ENCODE measurements around the gene LILRB2.
"Not testable (repeated sequence)": the region's sequence is repeated elsewhere in the genome, so short reads cannot be mapped to it uniquely, and the experiment has no call there.

The LILRB2 gene

DNA sequence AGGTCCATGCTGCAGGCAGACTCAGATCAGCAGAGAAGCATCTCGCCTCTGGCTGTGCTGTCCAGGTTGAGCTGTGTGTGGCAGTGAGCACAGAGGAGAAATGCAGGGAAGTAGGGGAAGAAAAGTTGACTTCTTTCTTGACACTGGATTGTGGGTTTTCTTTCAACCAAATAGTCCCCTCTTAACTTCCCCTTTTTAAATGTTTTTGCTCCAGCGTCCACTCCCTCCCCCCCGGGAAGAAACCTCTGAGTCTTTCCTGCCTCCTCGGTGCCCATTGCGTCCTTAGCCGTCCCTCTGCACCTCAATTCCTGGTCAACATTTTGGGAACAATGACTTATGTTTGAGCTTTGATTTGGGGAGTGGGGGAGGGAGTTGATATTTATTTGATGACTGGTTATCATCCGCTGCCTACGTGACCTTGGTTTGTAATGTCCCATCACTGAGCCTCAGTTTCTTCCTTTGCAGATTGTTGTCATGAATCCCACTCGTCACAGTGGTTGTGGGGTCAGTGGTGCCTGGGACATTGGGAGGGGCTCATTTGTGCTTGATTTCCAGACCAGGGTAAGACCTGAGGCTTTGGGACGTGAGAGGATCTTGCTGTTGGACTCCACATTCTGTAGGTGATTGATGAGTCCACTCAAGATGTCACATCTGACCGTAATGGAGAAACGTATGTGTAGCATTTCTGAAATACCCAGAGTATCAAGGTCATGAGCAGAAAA lies at the start of gene LILRB2:
Gene LILRB2, minus strand, starts transcription at position 104 of the 722 bp plus-strand sequence. CDS start 614 bp downstream, outside the sequence.
- DNase-seq (ENCODE audit: low read depth in 2 of 2): no peak

DNA sequence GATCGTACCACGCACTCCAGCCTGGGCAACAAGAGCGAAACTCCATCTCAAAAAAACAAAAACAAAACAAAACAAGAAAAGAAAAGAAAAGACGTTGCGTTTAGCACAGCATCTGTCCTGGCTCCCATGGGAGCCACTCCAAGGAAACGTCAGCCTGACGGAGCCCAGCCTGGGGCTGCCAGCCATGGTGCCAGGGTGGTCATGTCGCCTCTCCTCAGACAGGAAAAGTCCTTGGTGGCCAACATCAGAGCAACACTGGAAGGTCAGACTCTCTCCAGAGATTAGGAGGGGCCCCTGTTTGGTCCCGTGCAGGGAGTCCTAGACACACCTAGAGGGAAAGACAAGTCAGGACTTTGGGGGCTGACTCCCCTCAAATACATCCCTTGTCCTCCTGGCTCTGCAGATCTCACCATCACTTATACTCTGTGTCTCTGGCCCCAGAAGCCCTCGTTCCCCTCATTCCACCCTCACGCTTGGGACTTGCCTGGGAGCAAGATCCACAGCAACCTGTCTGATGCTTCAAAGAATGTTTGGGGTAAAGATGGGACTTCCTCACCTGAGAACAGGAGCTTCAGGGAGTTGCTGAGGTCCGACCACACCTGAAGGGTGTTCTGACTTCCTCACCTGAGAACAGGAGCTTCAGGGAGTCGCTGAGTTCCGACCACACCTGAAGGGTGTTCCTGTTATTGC lies 48.7 kb upstream of the LILRB2 start:
- no peak for DNase-seq (ENCODE audit: low read depth in 2 of 2)

DNA sequence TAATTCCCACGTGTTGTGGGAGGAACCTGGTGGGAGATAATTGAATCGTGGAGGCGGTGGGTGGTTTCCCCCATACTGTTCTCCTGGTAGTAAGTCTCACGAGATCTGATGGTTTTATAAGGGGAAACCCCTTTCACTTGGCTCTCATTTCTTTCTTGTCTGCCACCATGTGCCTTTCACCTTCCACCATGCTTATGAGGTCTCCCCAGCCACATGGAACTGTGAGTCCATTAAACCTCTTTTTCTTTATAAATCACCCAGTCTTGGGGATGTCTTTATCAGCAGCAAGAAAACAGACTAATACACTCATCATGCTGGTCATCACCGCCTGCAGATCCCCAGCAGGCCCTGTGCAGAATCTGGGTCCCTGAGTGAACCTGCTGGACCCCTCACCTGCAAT lies 47.9 kb upstream of the LILRB2 start:
- not testable (repeated sequence) for DNase-seq (ENCODE audit: low read depth in 2 of 2)

DNA sequence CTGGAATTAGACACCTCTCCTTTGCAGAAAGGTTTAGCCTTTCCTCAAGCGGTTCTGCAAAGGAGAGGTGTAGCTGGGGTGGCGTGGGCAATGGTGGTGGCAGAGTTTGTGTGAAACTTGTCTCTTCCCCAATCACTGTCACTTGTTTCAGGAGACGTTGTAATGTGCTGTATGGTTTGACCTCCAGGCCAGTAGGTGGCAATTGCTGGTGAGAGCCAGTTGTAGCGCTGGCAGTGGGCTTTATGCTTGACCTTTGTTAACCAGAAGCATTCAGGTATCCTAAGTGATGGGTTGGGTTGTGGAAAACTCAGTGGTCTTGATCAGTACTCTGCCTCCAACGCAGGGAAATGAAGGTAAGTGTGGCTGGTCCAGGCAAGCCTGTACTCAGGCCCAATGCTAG lies 44.7 kb upstream of the LILRB2 start:
- DNase-seq (ENCODE audit: low read depth in 2 of 2): no peak

DNA sequence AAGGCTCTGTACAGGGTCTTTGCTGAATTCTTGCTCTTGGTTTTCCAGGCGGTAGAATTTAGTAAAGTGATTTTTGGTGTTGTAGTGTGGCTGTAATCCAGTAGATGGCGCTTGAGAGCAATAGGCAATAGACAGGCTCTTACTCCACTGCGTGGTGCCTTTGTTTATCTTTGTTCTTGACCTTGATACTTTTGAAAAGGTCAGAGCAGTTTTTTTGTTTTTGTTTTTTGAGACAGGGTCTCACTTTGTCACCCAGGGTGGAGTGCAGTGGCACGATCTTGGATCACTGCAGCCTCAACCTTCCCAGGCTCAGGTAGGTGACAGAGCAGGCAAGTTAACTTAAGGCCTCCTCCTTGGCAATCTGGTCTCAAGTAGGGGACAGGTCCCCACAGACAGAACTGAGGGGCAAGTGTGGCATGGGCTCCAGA lies 44.3 kb upstream of the LILRB2 start:
- peak; percentile 14 to 20 for DNase-seq (ENCODE audit: low read depth in 2 of 2)

DNA sequence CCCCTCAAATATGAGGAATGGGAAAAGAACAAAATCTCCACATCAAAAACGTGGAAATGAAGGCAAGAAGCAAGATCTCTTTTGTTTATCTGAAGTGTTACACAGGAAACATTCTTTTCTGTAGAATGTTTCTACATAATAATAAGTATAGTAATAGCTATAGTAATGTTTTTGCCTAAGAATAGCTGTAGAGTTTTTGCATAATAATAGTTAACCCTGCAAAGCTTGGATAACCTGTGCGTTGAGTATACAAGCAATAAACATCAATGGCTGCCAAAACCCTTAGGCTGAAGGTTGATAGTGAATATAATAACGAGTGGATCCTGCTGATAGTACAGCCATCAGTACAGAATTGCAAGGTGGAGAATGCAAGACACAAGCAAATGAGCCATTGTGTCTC lies 43.2 kb upstream of the LILRB2 start:
- DNase-seq (ENCODE audit: low read depth in 2 of 2): no peak

DNA sequence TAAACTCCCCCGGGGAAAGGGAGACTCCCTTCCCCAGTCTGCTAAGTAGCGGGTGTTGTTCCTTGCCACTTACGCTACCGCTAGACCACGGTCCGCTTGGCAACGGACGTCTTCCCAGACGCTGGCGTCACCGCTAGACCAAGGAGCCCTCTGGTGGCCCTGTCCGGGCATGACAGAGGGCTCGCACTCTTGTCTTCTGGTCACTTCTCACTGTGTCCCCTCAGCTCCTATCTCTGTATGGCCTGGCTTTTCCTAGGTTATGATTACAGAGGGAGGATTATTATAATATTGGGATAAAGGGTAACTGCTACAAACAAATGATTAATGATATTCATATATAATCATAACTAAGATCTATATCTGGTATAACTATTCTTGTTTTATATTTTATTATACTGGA lies 42.0 kb upstream of the LILRB2 start:
- not testable (repeated sequence) for DNase-seq (ENCODE audit: low read depth in 2 of 2)

DNA sequence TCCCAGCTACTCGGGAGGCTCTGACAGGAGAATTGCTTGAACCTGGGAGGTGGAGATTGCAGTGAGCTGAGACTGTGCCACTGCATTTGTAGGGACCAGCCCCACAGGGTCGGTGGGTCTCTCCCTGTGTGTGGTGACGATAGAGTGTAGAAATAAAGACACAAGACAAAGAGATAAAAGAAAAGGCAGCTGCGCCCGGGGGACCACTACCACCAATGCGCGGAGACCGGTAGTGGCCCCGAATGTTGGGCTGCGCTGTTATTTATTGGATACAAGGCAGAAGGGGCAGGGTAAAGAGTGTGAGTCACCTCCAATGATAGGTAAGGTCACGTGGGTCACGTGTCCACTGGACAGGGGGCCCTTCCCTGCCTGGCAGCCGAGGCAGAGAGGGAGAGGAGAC lies 41.4 kb upstream of the LILRB2 start:
- not testable (repeated sequence) for DNase-seq (ENCODE audit: low read depth in 2 of 2)

DNA sequence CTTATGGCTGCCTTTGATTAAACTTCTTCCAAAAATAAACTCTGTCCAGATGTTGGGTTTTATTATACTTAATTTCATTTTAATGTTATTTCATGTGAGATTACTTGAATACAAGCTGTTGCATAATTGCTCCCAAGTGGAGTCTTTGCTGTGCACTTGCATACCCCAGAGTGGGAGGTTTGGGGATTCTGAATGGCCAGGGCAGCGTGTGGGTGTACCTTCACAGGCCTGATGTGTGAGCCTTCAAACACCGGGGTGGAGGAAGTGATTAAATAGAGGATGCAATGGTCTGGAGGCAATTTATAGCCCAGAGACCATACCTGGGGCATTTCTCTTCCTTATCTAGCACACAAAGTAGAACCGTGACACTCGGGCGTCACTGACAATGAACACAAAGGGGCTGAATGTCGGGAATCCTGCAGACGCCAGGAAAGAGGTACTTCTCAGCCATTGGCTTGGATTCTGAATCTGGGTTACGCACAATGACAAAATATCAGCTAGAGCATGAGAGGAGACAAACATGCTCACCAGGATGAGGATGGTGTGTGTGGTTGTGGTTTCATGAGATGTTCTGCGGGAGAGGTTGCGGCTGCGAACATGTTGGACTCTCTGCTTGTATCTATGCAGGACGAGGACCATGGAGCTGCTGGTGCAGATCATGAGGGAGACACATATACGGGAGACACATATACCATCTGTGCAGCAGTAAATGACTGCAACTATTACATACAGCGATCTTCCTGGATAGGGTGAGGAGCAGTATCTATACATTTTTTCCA lies 39.2 kb upstream of the LILRB2 start:
- no peak for DNase-seq (ENCODE audit: low read depth in 2 of 2)

DNA sequence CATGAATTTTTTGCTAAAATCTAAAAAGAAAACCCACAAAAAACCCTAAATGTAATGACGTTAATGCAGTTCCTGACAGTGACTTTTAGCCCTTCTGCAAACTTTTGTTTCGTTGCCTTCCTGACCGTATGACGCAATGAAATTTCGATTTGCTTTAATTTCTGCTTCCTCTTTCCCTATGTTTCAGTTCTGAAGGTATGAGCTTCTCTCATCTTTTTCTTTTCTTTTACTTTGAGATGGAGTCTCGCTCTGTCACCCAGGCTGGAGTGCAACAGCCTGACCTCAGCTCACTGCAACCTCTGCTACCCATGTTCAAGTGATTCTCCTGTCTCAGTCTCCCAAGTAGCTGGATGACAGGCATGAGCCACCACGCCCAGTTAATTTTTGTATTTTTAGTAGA lies 38.1 kb upstream of the LILRB2 start:
- no peak for DNase-seq (ENCODE audit: low read depth in 2 of 2)

DNA sequence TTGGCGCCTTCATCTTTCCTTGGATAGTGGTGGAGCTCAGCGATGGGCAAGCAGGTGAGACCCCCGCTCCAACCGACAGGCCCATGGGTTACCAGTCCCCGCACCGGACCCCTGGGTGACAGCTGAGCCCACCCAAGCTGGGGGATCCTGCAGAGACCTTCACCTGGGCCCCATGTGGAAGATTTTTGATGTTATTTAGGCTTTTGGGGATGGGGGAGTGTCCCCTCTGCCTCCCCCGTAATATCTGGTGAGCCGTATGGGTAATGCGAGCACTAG lies 37.0 kb upstream of the LILRB2 start:
- DNase-seq (ENCODE audit: low read depth in 2 of 2): no peak

DNA sequence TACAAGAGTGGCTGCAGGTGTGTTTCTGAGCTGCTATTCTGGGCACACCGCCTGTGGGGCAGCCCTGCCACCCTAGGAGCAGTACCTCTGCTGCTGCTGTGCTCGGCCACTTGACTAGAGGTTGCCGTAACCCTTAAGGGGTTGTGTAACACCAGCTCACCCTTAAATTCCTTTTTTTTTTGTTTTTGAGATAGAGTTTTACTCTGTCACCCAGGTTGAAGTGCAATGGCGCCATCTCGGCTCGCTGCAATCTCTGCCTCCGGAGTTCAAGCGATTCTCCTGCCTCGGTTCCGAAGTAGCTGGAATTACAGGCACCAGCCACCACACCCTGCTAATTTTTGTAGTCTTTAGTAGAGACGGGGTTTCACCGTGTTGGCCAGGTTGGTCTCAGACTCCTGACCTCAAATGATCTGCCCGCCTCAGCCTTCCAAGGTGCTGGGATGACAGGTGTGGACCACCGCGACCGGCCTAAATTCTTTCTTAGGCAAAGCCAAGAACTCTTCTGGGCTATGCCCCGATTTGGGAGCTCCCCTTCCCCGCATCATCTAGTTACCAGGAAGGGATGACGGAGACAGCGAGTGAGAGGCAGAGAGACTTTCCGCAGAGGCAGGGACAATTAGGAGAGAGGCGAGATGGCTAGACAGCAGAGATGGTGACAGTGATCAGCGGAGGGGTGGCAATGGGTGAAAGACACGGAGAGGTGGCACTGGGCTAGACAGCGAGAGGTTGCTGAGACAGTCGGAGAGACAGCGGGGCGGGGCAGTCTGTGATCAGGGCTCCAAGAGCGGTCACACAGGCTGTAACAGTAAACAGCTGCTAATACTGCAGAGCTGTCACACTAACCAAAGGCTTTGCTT lies 36.4 kb upstream of the LILRB2 start:
- DNase-seq (ENCODE audit: low read depth in 2 of 2): no peak

DNA sequence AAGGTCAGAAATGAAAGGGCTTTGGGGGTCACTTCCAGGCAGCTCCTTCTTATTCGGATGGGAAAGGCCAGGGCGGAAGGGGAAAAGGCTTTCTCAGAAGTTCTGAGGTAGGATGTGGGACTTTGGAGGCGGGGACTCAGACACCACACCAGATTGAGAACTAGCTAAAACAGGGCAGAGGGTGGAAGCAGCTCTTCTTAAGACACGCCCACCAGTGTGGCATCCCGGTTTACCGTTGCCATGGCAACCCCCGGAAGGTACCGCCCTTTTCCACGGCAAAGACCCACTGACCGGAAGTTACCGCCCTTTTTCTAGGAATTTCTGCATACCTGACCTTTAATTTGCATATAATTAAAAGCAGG lies 35.8 kb upstream of the LILRB2 start:
- DNase-seq (ENCODE audit: low read depth in 2 of 2): no peak

DNA sequence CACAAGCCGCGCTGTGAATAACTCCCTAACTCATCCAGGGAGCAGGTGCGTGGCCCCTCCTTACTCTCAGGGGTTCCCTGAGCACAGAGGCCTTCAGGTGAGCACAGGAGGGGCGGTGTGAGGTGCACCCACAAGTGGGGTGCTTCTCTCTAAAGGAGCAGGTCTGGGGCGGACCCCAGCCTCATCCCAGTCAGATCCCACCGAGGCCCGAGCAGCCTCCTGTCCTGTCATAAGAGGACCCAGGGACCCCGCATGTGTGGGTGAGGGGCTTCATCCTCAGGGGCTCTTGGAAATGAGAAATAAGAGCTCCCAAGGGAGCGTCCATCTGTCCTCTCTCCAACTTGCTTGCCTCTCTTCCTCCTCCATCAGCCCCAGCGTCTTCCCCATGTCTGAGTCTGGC lies 35.0 kb upstream of the LILRB2 start:
- no peak for DNase-seq (ENCODE audit: low read depth in 2 of 2)

DNA sequence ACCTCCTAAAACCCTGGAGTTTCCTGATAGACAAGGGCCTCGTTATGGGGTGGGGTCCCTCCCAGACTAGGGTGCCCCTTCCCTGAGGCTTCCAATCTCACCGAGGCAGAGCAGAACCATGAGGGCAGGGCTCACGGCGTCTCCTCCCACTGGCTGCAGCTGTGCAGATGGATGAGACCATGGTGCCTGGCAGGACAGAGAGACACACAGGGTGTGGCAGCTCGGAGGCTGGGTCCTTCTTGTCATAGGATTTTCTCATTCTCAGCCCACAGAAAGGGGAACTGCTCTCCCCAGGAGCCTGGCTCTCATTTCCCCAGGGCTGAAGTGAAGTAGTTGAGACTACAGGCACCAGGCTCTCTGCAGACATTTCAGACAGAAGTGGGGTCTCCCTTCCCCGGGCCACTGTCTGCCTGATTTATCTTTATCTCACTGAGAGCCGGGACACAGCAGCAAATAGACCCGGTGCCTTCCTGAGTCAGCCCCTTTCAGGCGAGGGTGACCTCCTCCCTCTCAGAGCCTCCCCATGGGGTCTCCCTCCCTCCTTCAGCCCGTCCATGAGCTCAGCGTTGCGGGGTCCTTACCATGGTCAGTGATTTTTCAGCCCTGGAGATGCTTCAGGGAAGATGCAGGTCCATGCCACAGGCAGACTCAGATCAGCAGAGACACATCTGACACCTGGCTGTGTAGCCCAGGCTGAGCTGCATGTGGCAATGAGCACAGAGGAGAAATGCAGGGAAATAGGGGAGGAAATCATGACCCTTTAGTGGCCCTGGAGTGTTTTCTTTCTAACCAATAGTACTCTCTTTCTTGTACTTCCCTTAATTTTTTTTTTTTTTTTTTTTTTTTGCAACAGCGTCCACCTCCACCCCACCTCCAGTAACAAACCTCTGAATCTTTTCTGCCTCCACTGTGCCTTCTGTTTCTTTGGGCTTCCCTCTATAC lies 31.8 kb upstream of the LILRB2 start, which contains the start of gene LILRA5:
Gene LILRA5, minus strand, starts transcription at position 731 of the 942 bp plus-strand sequence. Its CDS starts 147 bp downstream, at position 584.
- no peak for DNase-seq (ENCODE audit: low read depth in 2 of 2)

DNA sequence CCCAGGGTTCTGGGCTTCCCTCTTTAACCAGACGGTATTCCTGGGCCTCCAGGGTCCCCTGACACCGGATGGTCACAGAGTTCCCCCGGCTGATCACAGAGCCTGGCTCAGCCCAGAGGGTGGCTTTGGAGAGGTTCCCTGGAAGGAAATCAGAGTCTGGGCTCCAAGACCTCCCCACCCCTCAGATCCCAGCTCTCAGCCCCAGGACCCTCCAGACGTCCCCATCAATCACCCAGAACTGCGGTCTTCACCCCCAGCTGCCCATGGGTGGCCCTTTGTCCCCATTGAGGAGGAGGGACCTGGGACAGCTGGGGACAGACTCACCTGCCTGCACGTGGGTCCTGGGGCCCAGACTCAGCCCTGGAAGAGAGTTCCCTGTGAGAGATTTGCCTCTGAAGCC lies 31.1 kb upstream of the LILRB2 start:
- DNase-seq (ENCODE audit: low read depth in 2 of 2): no peak

DNA sequence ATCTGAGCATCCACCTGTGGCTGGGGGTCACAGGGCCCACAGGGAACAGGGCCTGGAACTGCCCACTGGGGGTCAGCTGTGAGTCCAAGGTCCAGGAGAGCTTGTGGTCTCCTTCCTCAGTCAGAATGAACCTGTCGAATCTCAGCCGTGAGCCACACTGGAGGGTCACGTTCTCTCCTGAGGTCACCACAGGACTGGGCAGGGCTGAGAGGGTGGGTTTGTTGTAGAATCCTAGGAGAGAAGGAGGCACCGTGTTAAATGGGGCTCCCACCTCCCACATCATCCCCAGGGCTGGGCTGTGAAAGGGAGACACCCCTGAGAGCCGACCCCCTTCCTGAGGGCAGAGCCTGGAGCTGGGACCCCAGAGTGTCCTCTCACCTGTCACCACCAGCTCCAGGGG lies 30.6 kb upstream of the LILRB2 start:
- no peak for DNase-seq (ENCODE audit: low read depth in 2 of 2)

DNA sequence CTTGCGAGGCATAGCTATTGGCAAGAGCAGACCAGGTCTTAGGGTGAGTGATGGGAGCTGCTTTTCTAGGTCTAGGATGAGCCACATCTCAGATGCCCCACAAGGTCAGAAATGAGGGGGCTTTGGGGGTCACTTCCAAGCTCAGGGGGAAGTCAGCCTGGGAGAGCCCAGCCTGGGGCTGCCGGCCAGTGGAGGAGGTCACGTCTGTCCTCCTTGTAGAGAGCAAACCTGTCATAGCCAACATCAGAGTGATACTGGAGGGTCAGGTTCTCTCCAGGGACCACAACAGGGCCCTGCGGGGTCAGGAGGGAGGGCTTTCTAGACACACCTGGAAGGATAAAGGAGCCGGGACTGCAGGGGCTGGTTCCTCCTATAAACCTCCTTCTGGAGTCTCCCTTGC lies 29.6 kb upstream of the LILRB2 start:
- DNase-seq (ENCODE audit: low read depth in 2 of 2): no peak

DNA sequence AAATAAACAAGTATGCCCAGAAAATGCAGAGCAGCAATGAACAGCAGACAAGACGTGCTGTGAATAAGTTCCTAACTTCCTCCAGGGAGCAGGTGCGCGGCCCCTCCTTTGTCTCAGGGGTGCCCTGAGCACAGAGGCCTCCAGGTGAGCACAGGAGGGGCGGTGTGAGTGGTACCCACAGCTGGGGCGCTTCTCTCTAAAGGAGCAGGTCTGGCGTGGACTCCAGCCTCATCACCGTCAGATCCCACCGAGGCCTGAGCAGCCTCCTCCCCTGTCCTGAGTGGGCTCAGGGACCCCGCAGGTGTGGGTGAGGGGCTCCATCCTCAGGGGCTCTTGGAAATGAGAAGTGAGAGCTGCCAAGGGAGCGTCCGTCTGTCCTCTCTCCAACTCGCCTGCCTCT lies 28.9 kb upstream of the LILRB2 start:
- no peak for DNase-seq (ENCODE audit: low read depth in 2 of 2)

DNA sequence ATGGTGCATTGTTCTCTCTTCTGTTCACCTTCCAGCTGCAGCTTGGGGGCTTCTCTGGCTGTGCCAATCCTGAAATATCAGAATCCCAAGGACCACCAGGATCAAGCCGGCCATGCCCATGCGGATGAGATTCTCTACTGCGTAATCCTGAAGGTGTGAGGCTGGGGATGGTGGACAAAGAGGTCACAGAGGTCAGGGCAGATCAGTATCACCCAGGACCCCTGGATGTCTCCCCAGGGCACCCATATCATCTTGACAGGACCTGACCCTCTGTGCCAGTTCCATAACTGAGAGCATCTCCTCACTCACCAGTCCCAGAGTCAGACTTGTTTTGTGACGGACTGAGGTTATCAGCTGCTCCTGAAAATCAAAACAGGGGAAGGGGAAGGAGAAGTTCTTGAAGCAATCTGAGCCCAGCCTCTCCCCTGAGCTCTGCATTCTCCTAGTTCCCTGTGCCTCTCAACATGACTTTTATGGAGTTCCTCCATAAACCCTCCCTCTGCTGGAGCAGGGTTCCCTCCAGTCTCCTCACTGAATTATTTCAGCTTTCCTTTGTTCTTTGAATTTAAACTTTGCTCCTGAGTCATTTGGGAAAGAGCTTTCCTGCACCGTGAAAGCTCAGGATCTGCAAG lies 26.6 kb upstream of the LILRB2 start:
- no peak for DNase-seq (ENCODE audit: low read depth in 2 of 2)

Data from activated CD8-positive, alpha-beta memory T cell treated with anti-CD3 and anti-CD28 coated beads for 4 hours (primary cell).